Stimulated activated CD4-positive, alpha-beta T cell treated with anti-CD3 and anti-CD28 coated beads, Interleukin-2, amount 100 ng/mL, for 4 hours (primary cell): ENCODE data around the gene HLA-DQB2.
A peak's percentile ranks its signal among the peaks of the same experiment; 100 is the strongest.
"Not testable (repeated sequence)": the region's sequence is repeated elsewhere in the genome, so short reads cannot be mapped to it uniquely, and the experiment has no call there.

ENCODE experiments used
- DNase-seq: peaks from one replicate; pipeline ENCODE4 v3.0.0-alpha.2; 2020; ENCODE audit warnings: low read depth

Gene HLA-DQB2

GRCh38 chr6:32763421-32763820 lies at the start of gene HLA-DQB2:
Gene HLA-DQB2, minus strand, starts transcription at chr6:32763532. Its CDS starts 62 bp downstream, at chr6:32763470.
- DNase-seq: no peak

- no peak for DNase-seq
Observed at GRCh38 chr6:32809171-32809570, 45.8 kb upstream of the HLA-DQB2 start.

GRCh38 chr6:32807020-32807580 lies 43.8 kb upstream of the HLA-DQB2 start:
- no peak for DNase-seq

GRCh38 chr6:32805404-32805803 lies 42.1 kb upstream of the HLA-DQB2 start:
- not testable (repeated sequence) for DNase-seq

GRCh38 chr6:32803416-32803815 lies 40.1 kb upstream of the HLA-DQB2 start:
- no peak for DNase-seq

- DNase-seq: no peak
Observed at GRCh38 chr6:32799740-32800139, 36.4 kb upstream of the HLA-DQB2 start.

GRCh38 chr6:32799168-32799567 lies 35.8 kb upstream of the HLA-DQB2 start:
- no peak for DNase-seq

- DNase-seq: peak; percentile 56
Observed at GRCh38 chr6:32796848-32797776, 33.8 kb upstream of the HLA-DQB2 start.

GRCh38 chr6:32794510-32794909 lies 31.2 kb upstream of the HLA-DQB2 start:
- DNase-seq: no peak

- no peak for DNase-seq
Observed at GRCh38 chr6:32792901-32793435, 29.6 kb upstream of the HLA-DQB2 start.

- no peak for DNase-seq
Observed at GRCh38 chr6:32790306-32790705, 27.0 kb upstream of the HLA-DQB2 start.

- DNase-seq: peak; percentile 8
Observed at GRCh38 chr6:32785781-32786533, 22.6 kb upstream of the HLA-DQB2 start.

- DNase-seq: not testable (repeated sequence)
Observed at GRCh38 chr6:32782923-32783322, 19.6 kb upstream of the HLA-DQB2 start.

GRCh38 chr6:32779036-32779435 lies 15.7 kb upstream of the HLA-DQB2 start:
- DNase-seq: no peak

GRCh38 chr6:32775071-32775470 lies 11.7 kb upstream of the HLA-DQB2 start:
- DNase-seq: no peak

GRCh38 chr6:32774426-32774825 lies 11.1 kb upstream of the HLA-DQB2 start:
- no peak for DNase-seq

- no peak for DNase-seq
Observed at GRCh38 chr6:32772656-32773055, 9.3 kb upstream of the HLA-DQB2 start.

GRCh38 chr6:32764048-32764447 lies 716 bp upstream of the HLA-DQB2 start:
- no peak for DNase-seq

GRCh38 chr6:32761548-32761947 lies 1.8 kb downstream of the HLA-DQB2 start:
- DNase-seq: no peak

- no peak for DNase-seq
Observed at GRCh38 chr6:32761072-32761471, 2.3 kb downstream of the HLA-DQB2 start.

- DNase-seq: no peak
Observed at GRCh38 chr6:32759669-32760068, 3.7 kb downstream of the HLA-DQB2 start.

- no peak for DNase-seq
Observed at GRCh38 chr6:32752580-32752979, 10.8 kb downstream of the HLA-DQB2 start.
